Esophagus squamous epithelium (tissue), 4 donors: Measurements from ENCODE around the gene JAK3.
"Not testable (repeated sequence)": the region's sequence is repeated elsewhere in the genome, so short reads cannot be mapped to it uniquely, and the experiment has no call there.

Experiments used
- POLR2A ChIP-seq, 4 donors: fragments of 450-650 bp; IDR thresholded peaks; one replicate each; pipeline ENCODE4 v1.6.1; 2017; ENCODE audit warnings: antibody characterized with exemption in 4 of 4, mild to moderate bottlenecking in 4 of 4, moderate library complexity in 3 of 4
- TF ChIP-seq, protein P1 (sequence below), 6 experiments: fragments of 450-650 bp in 4 of 6; fragments of 200-600 bp in 2 of 6; sonication (generic) in 2 of 6; IDR thresholded peaks; one replicate each; pipeline ENCODE4 v1.5.1; 2016 to 2019; ENCODE audit warnings: antibody characterized with exemption in 6 of 6, mild to moderate bottlenecking in 4 of 6, moderate library complexity in 4 of 6

DNA sequence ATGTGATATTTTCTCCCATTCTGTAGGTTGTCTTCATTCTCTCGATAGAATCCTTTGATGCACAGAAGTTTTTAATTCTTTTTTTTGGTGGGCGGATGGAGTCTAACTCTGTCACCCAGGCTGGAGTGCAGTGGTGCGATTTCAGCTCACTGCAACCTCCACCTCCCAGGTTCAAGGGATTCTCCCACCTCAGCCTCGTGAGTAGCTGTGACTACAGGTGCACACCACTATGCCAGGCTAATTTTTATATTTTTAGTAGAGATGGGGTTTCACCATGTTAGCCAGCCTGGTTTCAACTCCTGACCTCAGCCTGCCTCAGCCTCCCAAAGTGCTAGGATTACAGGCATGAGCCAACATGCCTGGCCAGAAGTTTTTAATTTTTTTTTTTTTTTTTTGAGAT is 39.4 kb upstream of the JAK3 start:
- TF ChIP-seq, protein P1, sequence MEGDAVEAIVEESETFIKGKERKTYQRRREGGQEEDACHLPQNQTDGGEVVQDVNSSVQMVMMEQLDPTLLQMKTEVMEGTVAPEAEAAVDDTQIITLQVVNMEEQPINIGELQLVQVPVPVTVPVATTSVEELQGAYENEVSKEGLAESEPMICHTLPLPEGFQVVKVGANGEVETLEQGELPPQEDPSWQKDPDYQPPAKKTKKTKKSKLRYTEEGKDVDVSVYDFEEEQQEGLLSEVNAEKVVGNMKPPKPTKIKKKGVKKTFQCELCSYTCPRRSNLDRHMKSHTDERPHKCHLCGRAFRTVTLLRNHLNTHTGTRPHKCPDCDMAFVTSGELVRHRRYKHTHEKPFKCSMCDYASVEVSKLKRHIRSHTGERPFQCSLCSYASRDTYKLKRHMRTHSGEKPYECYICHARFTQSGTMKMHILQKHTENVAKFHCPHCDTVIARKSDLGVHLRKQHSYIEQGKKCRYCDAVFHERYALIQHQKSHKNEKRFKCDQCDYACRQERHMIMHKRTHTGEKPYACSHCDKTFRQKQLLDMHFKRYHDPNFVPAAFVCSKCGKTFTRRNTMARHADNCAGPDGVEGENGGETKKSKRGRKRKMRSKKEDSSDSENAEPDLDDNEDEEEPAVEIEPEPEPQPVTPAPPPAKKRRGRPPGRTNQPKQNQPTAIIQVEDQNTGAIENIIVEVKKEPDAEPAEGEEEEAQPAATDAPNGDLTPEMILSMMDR (IDR thresholded peaks at IDR 0.05) = not testable (repeated sequence)
- not testable (repeated sequence) for TF ChIP-seq POLR2A (IDR thresholded peaks at IDR 0.05)
